ENCODE measurements around the gene TPSD1.

DNA sequence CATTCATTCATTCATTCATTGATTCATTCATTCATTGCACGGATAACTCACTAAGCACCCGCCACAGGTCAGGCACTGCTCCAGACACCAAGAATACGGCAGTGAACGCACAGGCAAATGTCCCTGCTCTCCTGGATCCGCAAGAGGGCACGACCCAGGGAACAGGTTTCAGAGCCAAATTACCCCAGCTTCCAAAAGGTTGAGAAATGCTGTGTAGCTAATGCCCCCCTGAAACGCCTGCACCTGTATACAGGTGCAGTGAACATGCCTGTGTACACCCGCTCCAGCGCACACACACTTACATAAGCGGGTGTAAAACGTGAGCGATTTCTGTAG is 44.0 kb downstream of the TPSD1 start:
- TF ChIP-seq, protein P1, sequence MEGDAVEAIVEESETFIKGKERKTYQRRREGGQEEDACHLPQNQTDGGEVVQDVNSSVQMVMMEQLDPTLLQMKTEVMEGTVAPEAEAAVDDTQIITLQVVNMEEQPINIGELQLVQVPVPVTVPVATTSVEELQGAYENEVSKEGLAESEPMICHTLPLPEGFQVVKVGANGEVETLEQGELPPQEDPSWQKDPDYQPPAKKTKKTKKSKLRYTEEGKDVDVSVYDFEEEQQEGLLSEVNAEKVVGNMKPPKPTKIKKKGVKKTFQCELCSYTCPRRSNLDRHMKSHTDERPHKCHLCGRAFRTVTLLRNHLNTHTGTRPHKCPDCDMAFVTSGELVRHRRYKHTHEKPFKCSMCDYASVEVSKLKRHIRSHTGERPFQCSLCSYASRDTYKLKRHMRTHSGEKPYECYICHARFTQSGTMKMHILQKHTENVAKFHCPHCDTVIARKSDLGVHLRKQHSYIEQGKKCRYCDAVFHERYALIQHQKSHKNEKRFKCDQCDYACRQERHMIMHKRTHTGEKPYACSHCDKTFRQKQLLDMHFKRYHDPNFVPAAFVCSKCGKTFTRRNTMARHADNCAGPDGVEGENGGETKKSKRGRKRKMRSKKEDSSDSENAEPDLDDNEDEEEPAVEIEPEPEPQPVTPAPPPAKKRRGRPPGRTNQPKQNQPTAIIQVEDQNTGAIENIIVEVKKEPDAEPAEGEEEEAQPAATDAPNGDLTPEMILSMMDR (IDR thresholded peaks at IDR 0.05) = no peak
- no peak for TF ChIP-seq POLR2A (IDR thresholded peaks at IDR 0.05)
- no peak for TF ChIP-seq EP300 (IDR thresholded peaks at IDR 0.05)

Measured in stomach (tissue), 4 donors.